ENCODE data around the gene CYP2R1. TPM values are rescaled to one million over a fixed set of nuclear protein-coding genes. Genes with fewer than 3 reads are reported as not detected.

Gene CYP2R1
- total and polyA plus RNA-seq, 2 of the 8 experiments (the other 6 are each of a cell fraction or from before 2014, with no cell fraction given) = 8.3 to 12.9 TPM

GRCh38 chr11:14860511-14860910, 31.5 kb downstream of the CYP2R1 start (continued):
- TF ChIP-seq RAD21 (IDR thresholded peaks at IDR 0.05 in 1 of 2, conservative IDR thresholded peaks at IDR 0.05 in 1 of 2; ENCODE audit: low read depth in 2 of 2, low read length in 2 of 2) (no peak), CHD7 (IDR thresholded peaks at IDR 0.05; ENCODE audit: insufficient replicate concordance, low read length) (no peak), FOSL1 (IDR thresholded peaks at IDR 0.05; ENCODE audit: insufficient read depth, low read depth, low read length) (no peak), CREB1 (IDR thresholded peaks at IDR 0.05) (no peak), HDAC6 (IDR thresholded peaks at IDR 0.05; ENCODE audit: low read depth, low read length) (no peak), GTF2F1 (IDR thresholded peaks at IDR 0.05; ENCODE audit: borderline replicate concordance, low read depth, low read length) (no peak), RBBP5 (IDR thresholded peaks at IDR 0.05; ENCODE audit: borderline replicate concordance, low read depth, low read length) (no peak)
- TF ChIP-seq, protein P1, sequence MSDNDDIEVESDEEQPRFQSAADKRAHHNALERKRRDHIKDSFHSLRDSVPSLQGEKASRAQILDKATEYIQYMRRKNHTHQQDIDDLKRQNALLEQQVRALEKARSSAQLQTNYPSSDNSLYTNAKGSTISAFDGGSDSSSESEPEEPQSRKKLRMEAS (IDR thresholded peaks at IDR 0.05) = no peak
